Astrocyte of the cerebellum (primary cell): ENCODE data around the gene TRIM42.

Source experiments
- DNase-seq: peaks from one replicate; pipeline ENCODE4 v3.0.0-alpha.2; 2011; ENCODE audit warnings: low read depth
- H3K4me3 ChIP-seq: 2 replicates; pipeline ENCODE4 v1.5.1; 2011; ENCODE audit warnings: mild to moderate bottlenecking, low read depth, low read length, moderate library complexity
- in situ Hi-C: cut with HindIII; loops from 2 replicates; pipeline ENCODE4 v1.10.0; 2017; ENCODE audit warnings: low sequenced_read_pairs
- TF ChIP-seq, protein P1 (sequence below): IDR thresholded peaks from 2 replicates; pipeline ENCODE4 v1.5.1; 2012; ENCODE audit warnings: low read length, low read depth, moderate library complexity, mild to moderate bottlenecking; ENCODE audit errors: missing control alignments

The TRIM42 gene

DNA sequence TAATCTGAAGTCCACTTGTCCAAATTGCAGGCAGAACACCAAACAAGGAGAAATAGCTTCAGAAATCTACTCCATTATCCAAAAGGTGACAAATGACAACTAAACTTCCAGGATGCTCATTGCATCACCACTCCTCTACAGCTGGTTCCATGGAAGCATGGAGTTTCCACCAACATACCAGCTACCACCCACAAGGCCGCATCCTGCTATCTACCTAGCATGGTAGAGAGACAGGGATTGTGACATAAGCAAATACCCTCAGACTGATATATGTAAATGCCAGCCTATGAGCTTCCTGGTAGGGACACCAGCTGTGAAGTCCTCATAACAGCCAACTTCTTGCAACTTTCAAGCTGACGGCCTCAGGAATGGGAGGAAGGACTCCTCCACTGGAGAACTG, at the start of gene TRIM42:
TRIM42 (plus strand) TSS at position 301 of the 400 bp plus-strand sequence. CDS start 166 bp downstream, outside the sequence.
- TF ChIP-seq, protein P1, sequence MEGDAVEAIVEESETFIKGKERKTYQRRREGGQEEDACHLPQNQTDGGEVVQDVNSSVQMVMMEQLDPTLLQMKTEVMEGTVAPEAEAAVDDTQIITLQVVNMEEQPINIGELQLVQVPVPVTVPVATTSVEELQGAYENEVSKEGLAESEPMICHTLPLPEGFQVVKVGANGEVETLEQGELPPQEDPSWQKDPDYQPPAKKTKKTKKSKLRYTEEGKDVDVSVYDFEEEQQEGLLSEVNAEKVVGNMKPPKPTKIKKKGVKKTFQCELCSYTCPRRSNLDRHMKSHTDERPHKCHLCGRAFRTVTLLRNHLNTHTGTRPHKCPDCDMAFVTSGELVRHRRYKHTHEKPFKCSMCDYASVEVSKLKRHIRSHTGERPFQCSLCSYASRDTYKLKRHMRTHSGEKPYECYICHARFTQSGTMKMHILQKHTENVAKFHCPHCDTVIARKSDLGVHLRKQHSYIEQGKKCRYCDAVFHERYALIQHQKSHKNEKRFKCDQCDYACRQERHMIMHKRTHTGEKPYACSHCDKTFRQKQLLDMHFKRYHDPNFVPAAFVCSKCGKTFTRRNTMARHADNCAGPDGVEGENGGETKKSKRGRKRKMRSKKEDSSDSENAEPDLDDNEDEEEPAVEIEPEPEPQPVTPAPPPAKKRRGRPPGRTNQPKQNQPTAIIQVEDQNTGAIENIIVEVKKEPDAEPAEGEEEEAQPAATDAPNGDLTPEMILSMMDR: no peak
- no peak for DNase-seq
- in situ Hi-C loops: no loop called here
- no peak within 1 kb of the TSS for H3K4me3 ChIP-seq

DNA sequence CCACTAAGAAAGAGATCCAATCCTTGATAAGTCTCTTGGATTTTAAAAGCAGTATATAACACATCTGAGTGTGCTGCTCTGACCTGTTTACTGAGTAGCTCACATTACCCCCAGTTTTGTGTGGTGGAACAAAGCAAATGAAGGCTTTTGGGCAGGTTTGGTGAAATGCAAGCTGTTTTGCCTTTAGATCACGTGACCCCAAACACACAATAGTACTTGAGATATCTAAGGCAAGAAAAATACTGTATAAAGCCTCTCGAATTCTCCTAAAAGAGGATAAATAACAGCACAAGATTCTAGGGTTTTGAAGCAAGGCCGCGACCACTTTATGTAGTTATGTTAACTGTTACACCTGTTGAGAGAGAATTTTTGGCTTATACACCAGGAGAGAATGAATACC, 49.3 kb upstream of the TRIM42 start:
- in situ Hi-C loops: no loop called here
- DNase-seq: no peak
- TF ChIP-seq, protein P1: no peak
- H3K4me3 ChIP-seq: no peak overlapping the region

DNA sequence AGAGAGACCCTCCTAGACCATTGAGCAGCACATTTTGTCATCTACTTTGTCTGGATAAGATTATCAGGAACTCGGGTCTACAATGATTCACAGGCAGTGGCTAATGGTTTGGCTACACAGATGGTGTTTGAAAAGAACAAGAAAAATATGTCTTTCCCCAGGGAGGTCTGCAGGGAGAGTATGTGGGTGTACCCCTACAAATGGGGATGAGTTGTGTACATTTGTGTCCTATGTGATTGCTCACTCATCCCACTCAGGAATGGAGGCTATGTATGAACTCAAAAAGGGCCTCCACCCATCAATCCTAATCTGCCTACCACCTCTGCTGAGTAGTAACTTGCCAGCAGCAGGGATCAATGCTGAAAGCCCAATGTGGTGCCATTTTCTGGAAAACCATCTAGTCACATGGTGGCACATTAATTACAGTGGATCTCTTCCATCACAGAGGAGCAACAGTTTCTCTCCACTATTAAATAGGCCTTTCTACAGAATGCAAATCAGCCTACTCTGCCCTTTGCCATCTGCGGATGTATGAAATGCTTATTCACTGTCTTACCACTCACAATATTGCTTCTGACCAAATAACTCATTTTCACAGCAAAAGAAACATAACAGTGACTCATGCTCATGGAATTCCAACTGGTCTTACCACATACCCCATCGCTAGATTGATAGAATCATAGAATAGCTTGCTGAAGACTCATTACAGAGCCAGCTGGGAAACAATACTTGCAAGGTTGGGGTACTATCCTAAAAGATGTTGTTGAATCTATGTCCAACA, 48.3 kb upstream of the TRIM42 start:
- H3K4me3 ChIP-seq: no peak overlapping the region
- DNase-seq: peak; percentile 93
- TF ChIP-seq, protein P1: no peak
- in situ Hi-C loops: no loop called here

DNA sequence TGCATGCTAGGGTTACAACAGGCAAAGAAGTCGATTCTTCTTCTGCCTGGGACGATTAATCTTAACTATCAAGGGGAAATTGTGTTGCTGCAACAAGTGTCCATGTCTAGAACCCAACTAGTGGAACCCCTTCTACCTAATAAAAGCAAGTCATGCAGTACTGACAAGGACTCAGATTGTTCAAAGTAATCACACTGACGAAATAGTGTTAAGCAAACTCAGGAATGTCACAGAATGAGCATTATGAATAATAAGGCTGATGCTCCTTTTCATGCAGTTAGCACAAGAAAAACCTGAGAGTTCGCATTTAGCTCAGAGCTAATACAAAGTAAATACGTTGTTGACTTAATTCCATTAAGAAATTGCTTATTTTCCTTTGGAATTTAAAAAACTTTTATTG, 47.5 kb upstream of the TRIM42 start:
- DNase-seq: no peak
- in situ Hi-C loops: no loop called here

DNA sequence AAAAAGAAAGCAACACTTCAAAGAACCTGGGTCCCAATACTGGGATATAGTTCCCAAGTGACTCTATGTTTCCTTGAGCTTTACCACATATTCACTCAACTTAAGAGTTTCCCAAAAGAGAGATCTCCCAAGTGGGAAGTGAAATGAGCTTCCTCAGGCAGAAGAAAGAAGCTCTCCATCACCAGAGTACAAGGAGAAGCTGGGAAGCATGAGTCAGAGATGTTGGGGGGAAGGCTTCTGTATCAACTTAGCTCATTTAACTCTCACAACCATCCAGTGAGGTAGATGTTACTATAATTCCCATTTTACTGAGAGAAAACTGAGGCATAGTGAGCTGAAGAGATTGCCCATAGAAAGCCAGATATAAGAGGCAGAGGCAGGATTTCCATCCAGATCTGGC, 47.0 kb upstream of the TRIM42 start:
- in situ Hi-C loops: no loop called here
- DNase-seq: no peak
- TF ChIP-seq, protein P1: no peak
- no peak overlapping the region for H3K4me3 ChIP-seq

More for the DNA sequence above, 47.5 kb upstream of the TRIM42 start:
- H3K4me3 ChIP-seq: no peak overlapping the region
- TF ChIP-seq, protein P1: no peak

DNA sequence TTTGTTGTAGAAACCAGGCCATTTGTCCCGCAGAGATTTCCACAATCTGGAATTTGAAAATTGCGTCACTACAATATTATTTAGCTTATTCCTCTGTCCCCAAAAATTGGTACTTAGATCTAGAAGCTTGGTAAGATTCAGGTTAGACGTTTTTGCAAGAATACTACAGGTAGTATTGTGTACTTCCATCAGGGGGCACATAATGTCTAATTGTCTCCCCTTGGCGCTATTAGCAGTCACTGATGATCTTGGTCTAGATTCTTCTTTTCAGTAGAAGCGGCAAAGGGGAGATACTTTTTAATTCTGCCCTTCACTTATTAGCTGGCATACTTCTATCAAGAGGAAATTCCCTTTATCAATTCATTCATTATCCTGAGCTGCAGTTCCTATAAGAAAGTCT, 42.6 kb upstream of the TRIM42 start:
- TF ChIP-seq, protein P1: no peak
- DNase-seq: no peak
- in situ Hi-C loops: no loop called here
- no peak overlapping the region for H3K4me3 ChIP-seq
